ENCODE results near the gene PLEKHN1. TPM values are rescaled to one million over a fixed set of nuclear protein-coding genes. Genes with fewer than 3 reads are reported as not detected.

PLEKHN1 gene
- total RNA-seq, 2 experiments from 2014 or later, result not detected

DNA sequence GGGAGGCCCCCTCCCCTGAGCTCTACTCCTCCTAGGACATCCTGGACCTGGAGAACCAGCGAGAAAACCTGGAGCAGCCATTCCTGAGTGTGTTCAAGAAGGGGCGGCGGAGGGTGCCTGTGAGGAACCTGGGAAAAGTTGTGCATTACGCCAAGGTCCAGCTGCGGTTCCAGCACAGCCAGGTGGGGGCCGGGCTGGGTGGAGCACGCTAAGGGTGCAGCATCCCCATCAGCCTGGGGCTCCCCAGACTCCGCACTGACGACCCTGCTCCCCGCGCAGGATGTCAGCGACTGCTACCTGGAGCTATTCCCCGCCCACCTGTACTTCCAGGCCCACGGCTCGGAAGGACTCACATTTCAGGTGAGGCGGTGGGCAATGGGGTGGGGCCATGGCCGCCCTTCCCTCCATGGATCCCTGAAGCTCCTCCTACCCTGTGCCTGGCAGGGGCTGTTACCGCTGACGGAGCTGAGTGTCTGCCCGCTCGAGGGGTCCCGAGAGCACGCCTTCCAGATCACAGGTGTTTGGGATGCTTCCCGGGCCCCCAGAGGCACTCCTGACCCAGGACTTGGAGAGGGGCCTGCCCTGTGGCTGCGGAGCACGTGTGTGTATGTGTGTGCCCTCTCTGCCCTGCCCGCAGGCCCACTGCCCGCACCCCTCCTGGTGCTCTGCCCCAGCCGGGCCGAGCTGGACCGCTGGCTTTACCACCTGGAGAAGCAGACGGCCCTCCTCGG lies 4.1 kb downstream of the PLEKHN1 start:
- DNase-seq (ENCODE audit: low spot score), result no peak
- H3K27ac ChIP-seq (ENCODE audit: low read depth, low read length, poor library complexity, severe bottlenecking), result no peak overlapping the region
- H3K36me3 ChIP-seq (ENCODE audit: insufficient read depth, low read length), result no peaks in the 10 kb centered on the region
- H3K4me2 ChIP-seq (ENCODE audit: low read length), result no peak overlapping the region
- TF ChIP-seq, protein P1, sequence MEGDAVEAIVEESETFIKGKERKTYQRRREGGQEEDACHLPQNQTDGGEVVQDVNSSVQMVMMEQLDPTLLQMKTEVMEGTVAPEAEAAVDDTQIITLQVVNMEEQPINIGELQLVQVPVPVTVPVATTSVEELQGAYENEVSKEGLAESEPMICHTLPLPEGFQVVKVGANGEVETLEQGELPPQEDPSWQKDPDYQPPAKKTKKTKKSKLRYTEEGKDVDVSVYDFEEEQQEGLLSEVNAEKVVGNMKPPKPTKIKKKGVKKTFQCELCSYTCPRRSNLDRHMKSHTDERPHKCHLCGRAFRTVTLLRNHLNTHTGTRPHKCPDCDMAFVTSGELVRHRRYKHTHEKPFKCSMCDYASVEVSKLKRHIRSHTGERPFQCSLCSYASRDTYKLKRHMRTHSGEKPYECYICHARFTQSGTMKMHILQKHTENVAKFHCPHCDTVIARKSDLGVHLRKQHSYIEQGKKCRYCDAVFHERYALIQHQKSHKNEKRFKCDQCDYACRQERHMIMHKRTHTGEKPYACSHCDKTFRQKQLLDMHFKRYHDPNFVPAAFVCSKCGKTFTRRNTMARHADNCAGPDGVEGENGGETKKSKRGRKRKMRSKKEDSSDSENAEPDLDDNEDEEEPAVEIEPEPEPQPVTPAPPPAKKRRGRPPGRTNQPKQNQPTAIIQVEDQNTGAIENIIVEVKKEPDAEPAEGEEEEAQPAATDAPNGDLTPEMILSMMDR (conservative IDR thresholded peaks at IDR 0.05; ENCODE audit: low read length), result no peak
- no peak for TF ChIP-seq EZH2phosphoT487 (IDR thresholded peaks at IDR 0.05; ENCODE audit: borderline replicate concordance, low read depth, low read length)
- H4K20me1 ChIP-seq (ENCODE audit: insufficient read depth, low read length), result no peaks in the 10 kb centered on the region; the same call in 1 of the 2 replicates
- H3K4me3 ChIP-seq (ENCODE audit: low read depth, low read length, poor library complexity, severe bottlenecking), result no peak overlapping the region
- no peaks in the 10 kb centered on the region for H3K79me2 ChIP-seq (ENCODE audit: insufficient read depth, low read depth, low read length)
- ChIA-PET POLR2A (no interaction called here), CTCF (ENCODE audit: unreplicated experiment) (no interaction called here)
- H3K9me2 ChIP-seq (ENCODE audit: insufficient read depth, low read length), result no peaks in the 10 kb centered on the region
- no peak overlapping the region for H2AFZ ChIP-seq (ENCODE audit: low read length)
- no TSS peak for BruUV-seq (replicated peaks)
- no peaks in the 10 kb centered on the region for H3K4me1 ChIP-seq (ENCODE audit: insufficient read depth, low read length, poor library complexity, severe bottlenecking)
- intact Hi-C loops (cut with micrococcal nuclease; ENCODE audit: unreplicated experiment), result no loop called here
- H3K9me3 ChIP-seq (ENCODE audit: low read length), result no peaks in the 10 kb centered on the region

- H2AFZ ChIP-seq (ENCODE audit: low read length), result no peak overlapping the region
- BruUV-seq (replicated peaks), result no TSS peak
- H3K4me1 ChIP-seq (ENCODE audit: insufficient read depth, low read length, poor library complexity, severe bottlenecking), result no peaks in the 10 kb centered on the region
- H3K4me3 ChIP-seq (ENCODE audit: low read depth, low read length, poor library complexity, severe bottlenecking), result no peak overlapping the region
- no peak for DNase-seq (ENCODE audit: low spot score)
- no peaks in the 10 kb centered on the region for H3K9me2 ChIP-seq (ENCODE audit: insufficient read depth, low read length)
- H3K79me2 ChIP-seq (ENCODE audit: insufficient read depth, low read depth, low read length), result no peaks in the 10 kb centered on the region
- CTCF ChIA-PET (ENCODE audit: unreplicated experiment), result no interaction called here
- POLR2A ChIA-PET, result no interaction called here
- TF ChIP-seq, protein P1 (conservative IDR thresholded peaks at IDR 0.05; ENCODE audit: low read length), result no peak
- no peak for TF ChIP-seq EZH2phosphoT487 (IDR thresholded peaks at IDR 0.05; ENCODE audit: borderline replicate concordance, low read depth, low read length)
- H3K27ac ChIP-seq (ENCODE audit: low read depth, low read length, poor library complexity, severe bottlenecking), result no peak overlapping the region
- no peaks in the 10 kb centered on the region for H3K9me3 ChIP-seq (ENCODE audit: low read length)
- intact Hi-C loops (cut with micrococcal nuclease; ENCODE audit: unreplicated experiment), result no loop called here
- no peak overlapping the region for H3K4me2 ChIP-seq (ENCODE audit: low read length)
- no peaks in the 10 kb centered on the region; the same call in 1 of the 2 replicates for H4K20me1 ChIP-seq (ENCODE audit: insufficient read depth, low read length)
- no peaks in the 10 kb centered on the region for H3K36me3 ChIP-seq (ENCODE audit: insufficient read depth, low read length)
These were observed 4.9 kb downstream of the PLEKHN1 start for GRCh38 chr1:970973-971730.
